Measurements from ENCODE around the gene GPS1.

GPS1 gene

DNA sequence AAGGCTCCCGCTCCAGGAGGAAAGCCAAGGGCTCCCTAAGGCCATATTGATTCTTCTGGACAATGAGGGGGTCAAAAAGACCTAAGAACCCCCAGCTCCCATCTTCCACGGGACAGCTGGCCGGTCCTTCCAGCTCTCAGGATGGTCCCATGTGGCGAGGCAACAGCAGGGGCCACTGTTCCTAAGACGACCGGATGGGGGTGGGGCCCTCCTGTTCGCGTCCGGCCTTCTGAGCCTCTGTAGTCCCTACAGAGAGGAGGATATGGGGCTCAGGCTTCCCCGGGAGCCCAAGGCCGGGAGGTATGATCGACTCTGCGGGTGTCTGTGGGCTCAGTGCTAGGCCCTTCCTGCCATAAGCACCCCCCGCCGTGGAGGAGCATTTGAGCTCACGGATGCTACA lies 8.2 kb upstream of the GPS1 start:
- no peak for DNase-seq (ENCODE audit: low read depth, low spot score)

- no peak for DNase-seq (ENCODE audit: low read depth, low spot score)
These were observed 5.7 kb upstream of the GPS1 start for GRCh38 chr17:82045936-82046484.

DNA sequence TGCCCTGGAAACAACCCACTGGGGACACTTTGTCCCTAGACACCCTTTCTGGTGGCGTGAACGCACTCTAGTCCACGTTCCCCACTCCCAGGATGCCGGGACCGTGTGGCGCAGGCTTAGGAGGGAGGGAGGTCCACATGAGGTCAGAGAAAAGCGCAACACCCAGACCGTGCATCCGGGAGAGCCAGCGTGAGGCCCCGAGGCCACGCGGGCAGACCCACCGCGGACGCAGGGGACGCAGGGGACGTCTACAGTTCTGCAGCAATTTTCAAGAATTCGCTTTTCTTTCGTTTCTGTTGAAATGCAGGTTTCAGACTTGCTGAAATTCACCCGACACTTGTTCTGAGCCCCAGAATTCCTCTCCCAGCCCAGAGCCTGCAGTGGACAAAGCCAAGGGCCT lies 4.8 kb upstream of the GPS1 start:
- DNase-seq (ENCODE audit: low read depth, low spot score): no peak

DNA sequence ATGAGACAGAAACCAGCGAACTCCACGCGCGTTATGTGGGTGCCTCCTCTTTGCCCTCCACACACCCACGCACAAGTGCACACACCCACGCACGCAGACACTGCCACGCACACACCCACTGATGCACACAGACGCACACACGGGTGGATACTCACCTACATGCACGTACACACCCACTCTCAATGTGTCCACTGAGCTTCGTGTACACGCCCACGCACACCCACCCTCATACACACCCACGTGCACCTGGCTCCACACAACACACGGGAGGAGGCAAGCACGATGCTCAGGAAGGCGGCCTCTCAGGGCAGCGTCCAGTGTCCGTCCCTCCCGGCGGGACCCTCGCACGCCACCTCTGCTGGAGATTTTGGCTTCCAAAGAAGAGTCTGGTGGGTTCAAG lies 4.3 kb upstream of the GPS1 start:
- DNase-seq (ENCODE audit: low read depth, low spot score): no peak

- DNase-seq (ENCODE audit: low read depth, low spot score): no peak
These were observed 3.7 kb upstream of the GPS1 start for GRCh38 chr17:82047914-82048570.

- DNase-seq (ENCODE audit: low read depth, low spot score): no peak
These were observed 3.1 kb upstream of the GPS1 start for GRCh38 chr17:82048571-82048971.

DNA sequence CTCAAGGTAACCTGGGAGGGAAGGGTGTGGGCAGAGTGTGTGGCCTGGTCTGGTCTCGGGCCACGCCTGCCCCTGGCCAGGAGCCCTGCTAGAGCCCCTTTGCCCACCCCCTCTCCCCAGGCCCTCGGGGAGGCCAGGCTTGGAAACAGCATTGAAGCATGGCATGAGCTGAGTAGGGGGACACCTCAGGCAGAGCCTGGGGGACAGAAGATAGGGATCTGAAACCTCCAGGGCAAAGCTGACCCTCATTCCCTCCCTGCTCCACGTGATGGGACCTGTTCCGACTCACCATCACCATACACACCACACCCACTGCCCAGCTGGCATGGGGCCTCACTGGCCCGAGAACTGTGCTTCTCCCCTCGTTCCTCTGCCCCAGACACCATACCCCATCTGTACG lies 2.6 kb upstream of the GPS1 start:
- DNase-seq (ENCODE audit: low read depth, low spot score): no peak

GRCh38 chr17:82049521-82049971 lies 2.2 kb upstream of the GPS1 start:
- DNase-seq (ENCODE audit: low read depth, low spot score): no peak

DNA sequence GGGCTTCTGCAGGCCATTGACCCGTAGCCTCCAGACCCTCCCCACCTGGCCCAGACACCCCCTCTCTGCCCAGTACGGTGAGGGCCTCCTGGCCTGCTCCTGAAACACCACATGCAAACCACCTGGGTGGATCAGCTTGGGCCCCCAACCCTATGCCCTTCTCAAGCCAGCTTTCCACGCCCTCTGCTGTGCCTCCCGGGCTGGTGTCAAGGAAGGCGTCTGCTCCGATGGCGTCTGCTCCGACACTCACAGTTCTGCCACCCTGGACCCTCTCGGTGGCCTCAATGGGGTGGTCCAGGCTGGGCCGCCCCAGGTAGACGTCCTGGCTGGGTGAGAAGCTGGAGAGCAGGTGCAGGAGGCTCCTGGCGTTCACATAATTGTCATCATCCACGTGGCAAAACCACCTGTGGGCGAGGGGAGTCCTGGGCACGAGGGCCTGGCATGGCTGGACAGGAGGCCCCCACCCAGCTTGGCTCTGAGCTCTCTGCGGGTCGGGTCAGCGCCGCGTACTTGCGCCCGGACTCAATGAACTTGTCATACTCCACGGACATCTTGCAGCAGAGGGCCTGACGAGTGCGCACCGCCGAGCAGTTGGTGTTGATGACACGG lies 1.4 kb upstream of the GPS1 start:
- DNase-seq (ENCODE audit: low read depth, low spot score): no peak

GRCh38 chr17:82050761-82051641 lies 697 bp upstream of the GPS1 start:
- DNase-seq (ENCODE audit: low read depth, low spot score): no peak

- DNase-seq (ENCODE audit: low read depth, low spot score): no peak
These were observed 951 bp downstream of the GPS1 start for GRCh38 chr17:82052638-82053059.

DNA sequence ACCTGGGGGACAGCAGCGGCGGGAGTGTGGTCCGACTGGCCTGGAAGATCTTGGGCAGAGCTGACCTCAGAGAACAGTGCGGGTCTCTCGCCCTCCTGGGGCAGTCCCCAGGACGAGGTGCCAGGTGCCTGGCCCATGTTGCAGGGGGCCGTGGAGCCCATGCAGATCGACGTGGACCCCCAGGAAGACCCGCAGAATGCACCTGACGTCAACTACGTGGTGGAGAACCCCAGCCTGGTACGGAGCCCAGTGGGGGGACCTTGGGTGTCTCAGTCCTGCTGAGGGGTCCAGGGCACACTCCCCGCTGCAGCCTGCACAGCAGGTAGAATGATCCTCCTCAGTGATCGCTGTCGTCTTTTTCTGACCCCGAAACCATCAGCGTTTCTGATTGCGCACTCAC lies 1.4 kb downstream of the GPS1 start:
- DNase-seq (ENCODE audit: low read depth, low spot score): no peak

DNA sequence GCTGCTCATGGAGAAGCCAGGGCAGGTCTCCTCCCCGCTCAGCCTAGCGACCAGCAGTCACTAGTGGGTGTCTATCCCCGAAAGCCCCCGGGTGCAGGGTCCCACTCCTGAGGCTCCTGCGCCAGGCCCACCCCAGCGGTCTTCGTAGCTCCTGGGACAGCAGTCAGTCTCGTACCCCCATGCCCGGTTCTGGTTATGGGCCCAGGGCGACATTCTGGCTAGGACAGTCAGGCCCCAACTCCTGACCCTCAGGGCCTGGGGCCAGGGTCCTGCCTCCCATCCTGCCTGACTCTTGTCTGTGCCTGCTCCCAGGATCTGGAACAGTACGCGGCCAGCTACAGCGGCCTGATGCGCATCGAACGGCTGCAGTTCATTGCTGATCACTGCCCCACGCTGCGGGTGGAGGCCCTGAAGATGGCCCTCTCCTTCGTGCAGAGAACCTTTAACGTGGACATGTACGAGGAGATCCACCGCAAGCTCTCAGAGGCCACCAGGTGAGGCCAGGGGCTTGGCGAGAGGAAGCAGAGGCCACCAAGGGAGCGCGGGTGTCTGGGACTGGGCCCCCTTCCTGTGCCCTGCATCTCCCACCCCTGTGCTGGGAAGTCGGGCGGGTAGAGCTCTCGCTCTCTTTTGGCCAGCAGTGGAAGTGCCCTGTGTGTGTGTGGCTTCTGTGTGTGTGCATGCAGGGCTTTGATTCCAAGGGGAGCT lies 2.0 kb downstream of the GPS1 start:
- no peak for DNase-seq (ENCODE audit: low read depth, low spot score)

DNA sequence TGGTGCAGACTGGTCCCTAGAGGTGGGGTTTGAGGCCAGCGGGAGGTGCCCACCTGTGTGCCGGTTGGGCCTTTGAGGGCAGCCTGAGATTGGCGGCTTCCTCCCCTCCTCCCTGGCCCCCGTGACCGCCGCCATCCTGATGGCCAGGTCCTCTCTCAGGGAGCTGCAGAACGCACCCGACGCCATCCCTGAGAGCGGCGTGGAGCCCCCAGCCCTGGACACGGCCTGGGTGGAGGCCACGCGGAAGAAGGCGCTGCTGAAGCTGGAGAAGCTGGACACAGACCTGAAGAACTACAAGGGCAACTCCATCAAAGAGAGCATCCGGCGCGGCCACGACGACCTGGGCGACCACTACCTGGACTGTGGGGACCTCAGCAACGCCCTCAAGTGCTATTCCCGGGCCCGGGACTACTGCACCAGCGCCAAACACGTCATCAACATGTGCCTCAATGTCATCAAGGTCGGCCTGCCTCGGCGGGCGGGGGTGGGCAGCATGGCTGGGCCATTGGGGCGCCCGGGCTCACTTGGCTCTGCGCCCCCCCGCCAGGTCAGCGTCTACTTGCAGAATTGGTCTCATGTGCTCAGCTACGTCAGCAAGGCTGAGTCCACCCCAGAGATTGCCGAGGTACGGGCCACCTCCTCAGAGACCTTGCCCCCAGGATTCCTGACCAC lies 2.8 kb downstream of the GPS1 start:
- DNase-seq (ENCODE audit: low read depth, low spot score): no peak

- no peak for DNase-seq (ENCODE audit: low read depth, low spot score)
These were observed 3.6 kb downstream of the GPS1 start for GRCh38 chr17:82055023-82055964.

DNA sequence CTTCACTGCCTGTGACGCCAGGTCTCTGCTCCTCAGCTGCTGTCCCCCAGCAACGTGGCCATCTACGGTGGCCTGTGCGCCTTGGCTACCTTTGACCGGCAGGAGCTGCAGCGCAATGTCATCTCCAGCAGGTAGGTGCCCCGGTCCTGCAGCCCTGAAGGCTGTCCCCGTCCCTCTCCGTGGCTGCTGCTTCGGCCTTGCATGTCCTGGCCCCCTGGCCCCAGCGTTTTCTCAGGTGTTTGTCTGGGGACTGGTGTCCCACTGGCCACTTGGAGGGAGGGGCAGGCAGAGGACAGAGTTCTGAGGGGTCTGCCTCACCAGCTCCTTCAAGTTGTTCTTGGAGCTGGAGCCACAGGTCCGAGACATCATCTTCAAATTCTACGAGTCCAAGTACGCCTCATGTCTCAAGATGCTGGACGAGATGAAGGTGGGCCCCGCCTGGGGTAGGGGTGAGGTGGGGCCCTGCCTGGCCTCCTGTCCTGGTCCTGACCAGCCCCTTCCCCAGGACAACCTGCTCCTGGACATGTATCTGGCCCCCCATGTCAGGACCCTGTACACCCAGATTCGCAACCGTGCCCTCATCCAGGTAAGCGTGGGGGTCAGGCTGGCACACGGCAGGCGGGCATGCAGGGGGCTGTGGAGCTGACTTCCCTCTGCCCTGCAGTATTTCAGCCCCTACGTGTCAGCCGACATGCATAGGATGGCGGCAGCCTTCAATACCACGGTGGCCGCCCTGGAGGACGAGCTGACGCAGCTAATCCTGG lies 4.4 kb downstream of the GPS1 start:
- DNase-seq (ENCODE audit: low read depth, low spot score): no peak

DNA sequence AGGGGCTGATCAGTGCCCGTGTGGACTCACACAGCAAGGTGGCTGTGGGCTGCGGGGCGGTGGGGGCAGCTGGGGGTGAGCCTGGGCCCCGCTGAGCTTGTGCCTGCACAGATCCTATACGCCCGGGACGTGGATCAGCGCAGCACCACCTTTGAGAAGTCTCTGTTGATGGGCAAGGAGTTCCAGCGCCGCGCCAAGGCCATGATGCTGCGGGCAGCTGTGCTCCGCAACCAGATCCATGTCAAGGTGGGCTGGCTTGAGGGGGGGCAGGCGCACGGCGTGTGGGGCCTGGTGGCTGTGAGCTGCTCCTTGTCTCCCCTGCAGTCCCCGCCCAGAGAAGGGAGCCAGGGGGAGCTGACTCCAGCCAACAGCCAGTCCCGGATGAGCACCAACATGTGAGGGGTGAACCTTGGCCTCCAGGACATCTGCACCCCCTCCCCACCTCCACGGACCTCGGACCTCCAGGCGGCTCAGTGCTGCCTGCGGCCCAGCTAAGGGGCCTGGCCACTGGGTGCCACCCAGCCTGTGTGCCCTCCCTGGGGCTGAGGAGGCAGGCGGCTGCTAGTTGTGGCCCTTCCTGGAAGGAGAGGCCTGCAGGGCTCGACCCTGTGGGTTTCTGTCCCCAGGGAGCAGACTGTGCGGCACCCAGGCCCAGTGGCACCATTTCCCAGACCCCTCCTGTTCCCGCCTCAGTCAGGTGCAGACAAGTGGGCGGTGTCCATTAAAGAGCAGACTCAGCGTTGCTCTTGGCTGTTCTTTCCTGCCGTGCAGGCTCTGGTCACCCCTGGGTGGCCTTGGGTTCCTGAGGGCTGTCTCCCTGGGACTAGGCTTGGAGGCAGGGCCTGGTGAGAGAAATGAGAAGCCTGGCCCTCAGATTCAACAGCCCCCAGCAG lies 5.3 kb downstream of the GPS1 start:
- DNase-seq (ENCODE audit: low read depth, low spot score): no peak

GRCh38 chr17:82058230-82058854 lies 6.6 kb downstream of the GPS1 start:
- DNase-seq (ENCODE audit: low read depth, low spot score): no peak
